WTC11 (cell line): ENCODE measurements around the gene GMIP. TPM values are rescaled to one million over a fixed set of nuclear protein-coding genes. Genes with fewer than 3 reads are reported as not detected.

Source experiments
- ATAC-seq: fragments of 200-7000 bp; cut with Tn5 transposase; 2 replicates; pipeline ENCODE4 v1.10.0; 2021; ENCODE audit warnings: mild to moderate bottlenecking, moderate library complexity
- CTCF ChIA-PET: fragments of 300-600 bp; sonication (Branson Sonifier 250); formaldehyde crosslinking; loops from one replicate; lab custom pipeline; 2021; ENCODE audit warnings: antibody characterized with exemption; lab: Charles Lee
- POLR2A ChIA-PET: fragments of 350-600 bp; sonication (Branson Sonifier 250); formaldehyde crosslinking; loops from one replicate; lab custom pipeline; 2021; ENCODE audit warnings: antibody characterized with exemption; lab: Charles Lee
- DNase-seq: peaks from one replicate; pipeline ENCODE4 v3.0.0; 2021; ENCODE audit warnings: low spot score
- H3K27ac Mint-ChIP-seq: 2 replicates; pipeline ENCODE4 v1.8.0; 2021; ENCODE audit warnings: mixed read lengths
- H3K27me3 Mint-ChIP-seq: 2 replicates; pipeline ENCODE4 v1.8.0; 2021; ENCODE audit warnings: low read depth, mild to moderate bottlenecking, moderate library complexity, mixed read lengths
- H3K36me3 Mint-ChIP-seq: 2 replicates; pipeline ENCODE4 v1.8.0; 2021; ENCODE audit warnings: mixed read lengths
- H3K4me1 Mint-ChIP-seq: 2 replicates; pipeline ENCODE4 v1.8.0; 2022; ENCODE audit warnings: mixed read lengths
- H3K4me3 Mint-ChIP-seq: 2 replicates; pipeline ENCODE4 v1.8.0; 2021; ENCODE audit warnings: mild to moderate bottlenecking, moderate library complexity, mixed read lengths
- H3K9me3 Mint-ChIP-seq: 2 replicates; pipeline ENCODE4 v1.8.0; 2021; ENCODE audit warnings: mixed read lengths
- EMX1 ChIP-seq: fragments of 250-450 bp; sonication (Bioruptor Pico); IDR thresholded peaks from 2 replicates; pipeline ENCODE4 v1.8.0; 2021; ENCODE audit warnings: mild to moderate bottlenecking
- MYBL2 ChIP-seq: sonication (generic); formaldehyde crosslinking; IDR thresholded peaks from 2 replicates; pipeline ENCODE4 v1.8.1; 2023; ENCODE audit warnings: mild to moderate bottlenecking, moderate library complexity, missing genetic modification reagents
- NR3C1 ChIP-seq: sonication (generic); formaldehyde crosslinking; conservative IDR thresholded peaks from 2 replicates; pipeline ENCODE4 v1.8.1; 2023; ENCODE audit warnings: low read depth, mild to moderate bottlenecking, missing genetic modification reagents
- TEAD4 ChIP-seq: sonication (generic); formaldehyde crosslinking; IDR thresholded peaks from 2 replicates; pipeline ENCODE4 v1.8.0; 2022; ENCODE audit warnings: mild to moderate bottlenecking, missing genetic modification reagents
- total RNA-seq: library from RNA; stranded (reverse); gene quantifications from 3 replicates; pipeline ENCODE4 v1.2.3, GENCODE V29; 2021
- TF ChIP-seq, protein P1 (sequence below): sonication (generic); formaldehyde crosslinking; IDR thresholded peaks from 2 replicates; pipeline ENCODE4 v1.8.1; 2023; ENCODE audit warnings: mild to moderate bottlenecking, missing genetic modification reagents, borderline replicate concordance
- TF ChIP-seq, protein P2 (sequence below): sonication (generic); formaldehyde crosslinking; IDR thresholded peaks from 2 replicates; pipeline ENCODE4 v1.8.0; 2023; ENCODE audit warnings: missing genetic modification reagents, mild to moderate bottlenecking, borderline replicate concordance
- TF ChIP-seq, protein P3 (sequence below): sonication (generic); formaldehyde crosslinking; conservative IDR thresholded peaks from 2 replicates; pipeline ENCODE4 v1.8.1; 2022; ENCODE audit warnings: mild to moderate bottlenecking, missing genetic modification reagents
- TF ChIP-seq, protein P4 (sequence below): sonication (generic); formaldehyde crosslinking; IDR thresholded peaks from 2 replicates; pipeline ENCODE4 v1.8.0; 2022; ENCODE audit warnings: mild to moderate bottlenecking, missing genetic modification reagents

Gene GMIP
- total RNA-seq, 1 experiment from 2014 or later: 23.0 TPM

DNA sequence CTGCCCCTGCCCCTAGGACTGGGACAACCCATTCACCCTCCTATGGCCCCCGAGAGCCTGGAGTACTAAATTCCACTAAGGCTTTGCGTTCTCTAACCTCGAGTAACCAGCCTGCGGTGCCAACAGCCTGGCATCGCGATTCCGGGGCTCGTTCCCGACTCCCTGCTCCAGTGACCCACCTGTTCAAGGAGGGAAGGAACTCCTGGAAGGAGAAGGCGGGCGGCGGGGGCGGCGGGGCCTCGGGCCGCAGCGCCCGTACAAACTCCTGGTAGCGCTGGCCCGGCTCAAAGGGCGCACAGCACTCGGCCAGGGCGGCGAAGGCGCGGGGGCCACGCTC, 6.3 kb downstream of the GMIP start:
- Mint-ChIP-seq H3K4me1 (peaks cover 7% of the 10 kb centered on the region), H3K27me3 (peaks cover 2% of the 10 kb centered on the region; the same call in 1 of the 2 replicates), H3K36me3 (peaks cover 19% of the 10 kb centered on the region), H3K9me3 (no peaks in the 10 kb centered on the region), H3K27ac (no peak overlapping the region), H3K4me3 (peak overlapping the region; percentile 35; the same call in 1 of the 2 replicates)
- TF ChIP-seq, protein P1, sequence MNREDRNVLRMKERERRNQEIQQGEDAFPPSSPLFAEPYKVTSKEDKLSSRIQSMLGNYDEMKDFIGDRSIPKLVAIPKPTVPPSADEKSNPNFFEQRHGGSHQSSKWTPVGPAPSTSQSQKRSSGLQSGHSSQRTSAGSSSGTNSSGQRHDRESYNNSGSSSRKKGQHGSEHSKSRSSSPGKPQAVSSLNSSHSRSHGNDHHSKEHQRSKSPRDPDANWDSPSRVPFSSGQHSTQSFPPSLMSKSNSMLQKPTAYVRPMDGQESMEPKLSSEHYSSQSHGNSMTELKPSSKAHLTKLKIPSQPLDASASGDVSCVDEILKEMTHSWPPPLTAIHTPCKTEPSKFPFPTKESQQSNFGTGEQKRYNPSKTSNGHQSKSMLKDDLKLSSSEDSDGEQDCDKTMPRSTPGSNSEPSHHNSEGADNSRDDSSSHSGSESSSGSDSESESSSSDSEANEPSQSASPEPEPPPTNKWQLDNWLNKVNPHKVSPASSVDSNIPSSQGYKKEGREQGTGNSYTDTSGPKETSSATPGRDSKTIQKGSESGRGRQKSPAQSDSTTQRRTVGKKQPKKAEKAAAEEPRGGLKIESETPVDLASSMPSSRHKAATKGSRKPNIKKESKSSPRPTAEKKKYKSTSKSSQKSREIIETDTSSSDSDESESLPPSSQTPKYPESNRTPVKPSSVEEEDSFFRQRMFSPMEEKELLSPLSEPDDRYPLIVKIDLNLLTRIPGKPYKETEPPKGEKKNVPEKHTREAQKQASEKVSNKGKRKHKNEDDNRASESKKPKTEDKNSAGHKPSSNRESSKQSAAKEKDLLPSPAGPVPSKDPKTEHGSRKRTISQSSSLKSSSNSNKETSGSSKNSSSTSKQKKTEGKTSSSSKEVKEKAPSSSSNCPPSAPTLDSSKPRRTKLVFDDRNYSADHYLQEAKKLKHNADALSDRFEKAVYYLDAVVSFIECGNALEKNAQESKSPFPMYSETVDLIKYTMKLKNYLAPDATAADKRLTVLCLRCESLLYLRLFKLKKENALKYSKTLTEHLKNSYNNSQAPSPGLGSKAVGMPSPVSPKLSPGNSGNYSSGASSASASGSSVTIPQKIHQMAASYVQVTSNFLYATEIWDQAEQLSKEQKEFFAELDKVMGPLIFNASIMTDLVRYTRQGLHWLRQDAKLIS (CRISPR knock-in tag): no peak
- TF ChIP-seq, protein P2, sequence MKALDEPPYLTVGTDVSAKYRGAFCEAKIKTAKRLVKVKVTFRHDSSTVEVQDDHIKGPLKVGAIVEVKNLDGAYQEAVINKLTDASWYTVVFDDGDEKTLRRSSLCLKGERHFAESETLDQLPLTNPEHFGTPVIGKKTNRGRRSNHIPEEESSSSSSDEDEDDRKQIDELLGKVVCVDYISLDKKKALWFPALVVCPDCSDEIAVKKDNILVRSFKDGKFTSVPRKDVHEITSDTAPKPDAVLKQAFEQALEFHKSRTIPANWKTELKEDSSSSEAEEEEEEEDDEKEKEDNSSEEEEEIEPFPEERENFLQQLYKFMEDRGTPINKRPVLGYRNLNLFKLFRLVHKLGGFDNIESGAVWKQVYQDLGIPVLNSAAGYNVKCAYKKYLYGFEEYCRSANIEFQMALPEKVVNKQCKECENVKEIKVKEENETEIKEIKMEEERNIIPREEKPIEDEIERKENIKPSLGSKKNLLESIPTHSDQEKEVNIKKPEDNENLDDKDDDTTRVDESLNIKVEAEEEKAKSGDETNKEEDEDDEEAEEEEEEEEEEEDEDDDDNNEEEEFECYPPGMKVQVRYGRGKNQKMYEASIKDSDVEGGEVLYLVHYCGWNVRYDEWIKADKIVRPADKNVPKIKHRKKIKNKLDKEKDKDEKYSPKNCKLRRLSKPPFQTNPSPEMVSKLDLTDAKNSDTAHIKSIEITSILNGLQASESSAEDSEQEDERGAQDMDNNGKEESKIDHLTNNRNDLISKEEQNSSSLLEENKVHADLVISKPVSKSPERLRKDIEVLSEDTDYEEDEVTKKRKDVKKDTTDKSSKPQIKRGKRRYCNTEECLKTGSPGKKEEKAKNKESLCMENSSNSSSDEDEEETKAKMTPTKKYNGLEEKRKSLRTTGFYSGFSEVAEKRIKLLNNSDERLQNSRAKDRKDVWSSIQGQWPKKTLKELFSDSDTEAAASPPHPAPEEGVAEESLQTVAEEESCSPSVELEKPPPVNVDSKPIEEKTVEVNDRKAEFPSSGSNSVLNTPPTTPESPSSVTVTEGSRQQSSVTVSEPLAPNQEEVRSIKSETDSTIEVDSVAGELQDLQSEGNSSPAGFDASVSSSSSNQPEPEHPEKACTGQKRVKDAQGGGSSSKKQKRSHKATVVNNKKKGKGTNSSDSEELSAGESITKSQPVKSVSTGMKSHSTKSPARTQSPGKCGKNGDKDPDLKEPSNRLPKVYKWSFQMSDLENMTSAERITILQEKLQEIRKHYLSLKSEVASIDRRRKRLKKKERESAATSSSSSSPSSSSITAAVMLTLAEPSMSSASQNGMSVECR (CRISPR knock-in tag): 0 out of 2 replicates have a peak, but pooled peaks have one; percentile 8
- ChIA-PET CTCF (interaction anchor here (0.6 to 1.6 kb wide), 7 partner anchors 9 to 121 kb away, joined by 3 to 10 read pairs (median 5); partner anchors contain the start of genes LPAR2 and NDUFA13), POLR2A (interaction anchor here (1.3 to 1.6 kb wide), 2 partner anchors 9 to 27 kb away, joined by 3 to 7 read pairs; partner anchors contain the start of gene LPAR2)
- no peak for DNase-seq
- ATAC-seq: no peak

DNA sequence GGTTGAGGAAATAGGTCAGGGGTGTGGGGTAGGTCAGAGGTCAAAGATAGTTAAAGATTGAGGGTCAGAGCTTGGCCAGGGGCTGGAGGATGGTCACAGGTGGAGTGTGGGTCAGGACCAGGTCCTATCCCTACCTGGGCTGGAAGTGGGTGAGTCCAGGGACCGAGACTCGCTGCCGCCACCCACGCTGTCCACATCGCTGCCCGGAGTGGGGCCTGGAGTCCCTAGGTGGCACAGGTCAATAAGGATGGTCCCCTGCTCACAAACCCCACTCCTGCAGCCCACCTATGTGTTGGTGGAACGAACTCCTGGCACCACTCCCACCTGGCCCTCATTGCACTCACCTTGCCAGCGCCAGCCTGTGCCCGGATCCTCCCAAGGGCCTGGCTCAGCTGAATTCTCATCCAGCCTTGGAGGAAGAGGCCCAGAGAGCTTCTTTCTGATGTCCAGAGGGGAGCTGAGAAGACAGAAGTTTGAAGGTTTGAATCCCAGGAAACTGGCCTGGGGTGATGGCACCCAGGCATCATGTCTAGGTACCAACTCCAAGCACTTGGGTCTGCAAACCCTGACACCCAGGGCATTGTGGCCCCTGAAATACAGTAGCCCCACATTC, 6.8 kb downstream of the GMIP start:
- no peak for TF ChIP-seq EMX1 (CRISPR knock-in tag)
- TF ChIP-seq, protein P3, sequence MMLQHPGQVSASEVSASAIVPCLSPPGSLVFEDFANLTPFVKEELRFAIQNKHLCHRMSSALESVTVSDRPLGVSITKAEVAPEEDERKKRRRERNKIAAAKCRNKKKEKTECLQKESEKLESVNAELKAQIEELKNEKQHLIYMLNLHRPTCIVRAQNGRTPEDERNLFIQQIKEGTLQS (CRISPR knock-in tag): no peak
- no peak for TF ChIP-seq NR3C1 (CRISPR knock-in tag)
- TF ChIP-seq MYBL2 (CRISPR knock-in tag): no peak
- TF ChIP-seq, protein P2 (CRISPR knock-in tag): no peak
- TF ChIP-seq TEAD4 (CRISPR knock-in tag): no peak
- TF ChIP-seq, protein P4, sequence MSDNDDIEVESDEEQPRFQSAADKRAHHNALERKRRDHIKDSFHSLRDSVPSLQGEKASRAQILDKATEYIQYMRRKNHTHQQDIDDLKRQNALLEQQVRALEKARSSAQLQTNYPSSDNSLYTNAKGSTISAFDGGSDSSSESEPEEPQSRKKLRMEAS (CRISPR knock-in tag): no peak
- H3K27me3 Mint-ChIP-seq: peaks cover 2% of the 10 kb centered on the region; the same call in 1 of the 2 replicates
- peaks cover 19% of the 10 kb centered on the region for H3K36me3 Mint-ChIP-seq
- POLR2A ChIA-PET: interaction anchor here (1.3 kb wide), 1 partner anchor 28 kb away, joined by 3 read pairs; no protein-coding TSS in a partner anchor
- peak overlapping the region; percentile 35; the same call in 1 of the 2 replicates for H3K4me3 Mint-ChIP-seq
- ATAC-seq (no peak), DNase-seq (no peak)
- CTCF ChIA-PET: interaction anchor here (0.6 to 1.6 kb wide), 4 partner anchors 9 to 82 kb away, joined by 4 to 10 read pairs (median 6); partner anchors contain the start of gene LPAR2
- H3K27ac Mint-ChIP-seq: no peak overlapping the region
- no peaks in the 10 kb centered on the region for H3K9me3 Mint-ChIP-seq
- H3K4me1 Mint-ChIP-seq: peaks cover 3% of the 10 kb centered on the region; the same call in 1 of the 2 replicates
